ENCODE measurements around the gene CCDC57. TPM values are rescaled to one million over a fixed set of nuclear protein-coding genes. Genes with fewer than 3 reads are reported as not detected.

The CCDC57 gene
- total and polyA plus RNA-seq, 2 of the 8 experiments (the other 6 are each of a cell fraction or from before 2014, with no cell fraction given) = 8.4 to 12.9 TPM

- H3K4me2 ChIP-seq (ENCODE audit: insufficient read depth in 1 of 2, low read depth in 2 of 2, low read length in 2 of 2) = no peak overlapping the region
- H2AK5ac ChIP-seq (ENCODE audit: low read depth, low read length) = no peak overlapping the region
- H3K79me2 ChIP-seq (ENCODE audit: control insufficient read depth in 1 of 2, insufficient read depth in 2 of 2, low read length in 2 of 2) = no peaks in the 10 kb centered on the region
- no peak overlapping the region for H4K8ac ChIP-seq (ENCODE audit: extremely low read depth, insufficient read depth, low read length)
- peaks cover 30 to 65% of the 10 kb centered on the region in 2 experiments for H4K20me1 ChIP-seq (replicated peaks in 1 of 2; ENCODE audit: control insufficient read depth in 1 of 2, insufficient read depth in 2 of 2, low read length in 2 of 2)
- CTCF ChIA-PET (ENCODE audit: partially characterized antibody) = interaction anchor here (1.0 to 2.9 kb wide), 4 partner anchors 52 to 74 kb away, joined by 3 to 13 read pairs (median 6); no protein-coding TSS in a partner anchor
- no peak overlapping the region for H2BK12ac ChIP-seq (ENCODE audit: low read depth, low read length)
- H3K36me3 ChIP-seq (ENCODE audit: control insufficient read depth in 2 of 4, insufficient read depth in 4 of 4, low read length in 3 of 4) = peaks cover 63 to 96% (median 81%) of the 10 kb centered on the region in 4 experiments
- no peak overlapping the region for H2AFZ ChIP-seq (ENCODE audit: low read length)
- H3K56ac ChIP-seq (replicated peaks; ENCODE audit: insufficient read length, low read depth, low read length) = no peak overlapping the region
- H3K18ac ChIP-seq (ENCODE audit: extremely low read depth, low read length) = no peak overlapping the region
- no peak overlapping the region for H3K4me3 ChIP-seq (ENCODE audit: extremely low read depth in 1 of 4, insufficient read depth in 2 of 4, low read depth in 3 of 4, low read length in 4 of 4)
- POLR2A ChIA-PET (ENCODE audit: partially characterized antibody) = interaction anchor here (0.8 to 12.5 kb wide), 9 partner anchors 7 to 52 kb away, joined by 3 to 105 read pairs (median 6); partner anchors contain the start of gene FASN
- H3K27me3 ChIP-seq (replicated peaks in 1 of 4; ENCODE audit: control insufficient read depth in 3 of 4, extremely low read depth in 1 of 4, insufficient read depth in 3 of 4, low read length in 3 of 4) = no peaks in the 10 kb centered on the region
- no peak for DNase-seq (ENCODE audit: low read depth in 1 of 2, low spot score in 2 of 2)
- H2BK120ac ChIP-seq (replicated peaks; ENCODE audit: low read depth, low read length) = no peak overlapping the region
- WGBS, 2 experiments (ENCODE audit: extremely low coverage in 1 of 2, insufficient coverage in 1 of 2, insufficient read length in 1 of 2, insufficient replicate concordance in 2 of 2, low coverage in 1 of 2, low lambda C conversion rate in 2 of 2, missing lambda C conversion rate in 1 of 2) = 88% methylated on average over 15 of the region's 19 CpGs; no CpG with 5 or more reads in 1 of the 2 experiments
- no peak overlapping the region for H4K91ac ChIP-seq (replicated peaks; ENCODE audit: insufficient read length, low read length)
- H3K4me1 ChIP-seq (replicated peaks in 1 of 4; ENCODE audit: control insufficient read depth in 3 of 4, insufficient read depth in 4 of 4, low read length in 3 of 4) = no peaks in the 10 kb centered on the region
- H3K4ac ChIP-seq (replicated peaks; ENCODE audit: insufficient read length, low read depth, low read length) = no peak overlapping the region
- no peak overlapping the region for H3K27ac ChIP-seq (ENCODE audit: low read depth, low read length)
- H3K23me2 ChIP-seq (ENCODE audit: low read depth, low read length) = no peaks in the 10 kb centered on the region
- H3K79me1 ChIP-seq (ENCODE audit: low read depth, low read length) = peaks cover 7% of the 10 kb centered on the region
- FAIRE-seq = no peak
- no peak overlapping the region for H3K23ac ChIP-seq (ENCODE audit: insufficient read length)
- no peak overlapping the region for H3K14ac ChIP-seq (ENCODE audit: insufficient read length)
- no peak overlapping the region for H3K9ac ChIP-seq (replicated peaks in 1 of 4; ENCODE audit: extremely low read depth in 1 of 4, low read depth in 3 of 4, low read length in 3 of 4)
- H2BK15ac ChIP-seq (ENCODE audit: low read length) = no peak overlapping the region
- H3K9me3 ChIP-seq (ENCODE audit: insufficient read depth in 2 of 2, low read depth in 1 of 2, low read length in 1 of 2) = no peaks in the 10 kb centered on the region
- no peak overlapping the region for H2BK5ac ChIP-seq (ENCODE audit: low read depth, low read length)
- H4K5ac ChIP-seq (ENCODE audit: insufficient read length, low read depth, low read length) = no peak overlapping the region
- no peak overlapping the region for H2BK20ac ChIP-seq (ENCODE audit: low read length)
- TF ChIP-seq ATF2 (IDR thresholded peaks at IDR 0.05; ENCODE audit: low read length) (no peak), KDM1A (IDR thresholded peaks at IDR 0.05; ENCODE audit: borderline replicate concordance, low read length) (no peak), TCF12 (IDR thresholded peaks at IDR 0.05; ENCODE audit: low read depth, low read length) (no peak), TEAD4 (IDR thresholded peaks at IDR 0.05; ENCODE audit: low read depth, low read length) (no peak), ZNF274 (IDR thresholded peaks at IDR 0.05; ENCODE audit: borderline replicate concordance, extremely low read depth, low read length) (no peak), NANOG (IDR thresholded peaks at IDR 0.05; ENCODE audit: insufficient read depth, low read depth, low read length, poor library complexity, severe bottlenecking) (no peak), SP4 (IDR thresholded peaks at IDR 0.05; ENCODE audit: low read length) (no peak), SIN3A (conservative IDR thresholded peaks at IDR 0.05 in 1 of 2, IDR thresholded peaks at IDR 0.05 in 1 of 2; ENCODE audit: low read depth in 1 of 2, low read length in 2 of 2) (no peak), CHD1 (IDR thresholded peaks at IDR 0.05; ENCODE audit: low read depth, low read length) (no peak), SAP30 (IDR thresholded peaks at IDR 0.05; ENCODE audit: insufficient read depth, insufficient replicate concordance, low read length) (no peak), JUND (IDR thresholded peaks at IDR 0.05; ENCODE audit: low read length) (no peak), BACH1 (IDR thresholded peaks at IDR 0.05; ENCODE audit: low read length) (no peak), RBBP5 (IDR thresholded peaks at IDR 0.05; ENCODE audit: borderline replicate concordance, low read depth, low read length) (no peak)
Measured at GRCh38 chr17:82082456-82082855, 130.2 kb downstream of the CCDC57 start.
